ENCODE data around the gene GCKR.

The GCKR gene, protein sequence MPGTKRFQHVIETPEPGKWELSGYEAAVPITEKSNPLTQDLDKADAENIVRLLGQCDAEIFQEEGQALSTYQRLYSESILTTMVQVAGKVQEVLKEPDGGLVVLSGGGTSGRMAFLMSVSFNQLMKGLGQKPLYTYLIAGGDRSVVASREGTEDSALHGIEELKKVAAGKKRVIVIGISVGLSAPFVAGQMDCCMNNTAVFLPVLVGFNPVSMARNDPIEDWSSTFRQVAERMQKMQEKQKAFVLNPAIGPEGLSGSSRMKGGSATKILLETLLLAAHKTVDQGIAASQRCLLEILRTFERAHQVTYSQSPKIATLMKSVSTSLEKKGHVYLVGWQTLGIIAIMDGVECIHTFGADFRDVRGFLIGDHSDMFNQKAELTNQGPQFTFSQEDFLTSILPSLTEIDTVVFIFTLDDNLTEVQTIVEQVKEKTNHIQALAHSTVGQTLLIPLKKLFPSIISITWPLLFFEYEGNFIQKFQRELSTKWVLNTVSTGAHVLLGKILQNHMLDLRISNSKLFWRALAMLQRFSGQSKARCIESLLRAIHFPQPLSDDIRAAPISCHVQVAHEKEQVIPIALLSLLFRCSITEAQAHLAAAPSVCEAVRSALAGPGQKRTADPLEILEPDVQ

DNA sequence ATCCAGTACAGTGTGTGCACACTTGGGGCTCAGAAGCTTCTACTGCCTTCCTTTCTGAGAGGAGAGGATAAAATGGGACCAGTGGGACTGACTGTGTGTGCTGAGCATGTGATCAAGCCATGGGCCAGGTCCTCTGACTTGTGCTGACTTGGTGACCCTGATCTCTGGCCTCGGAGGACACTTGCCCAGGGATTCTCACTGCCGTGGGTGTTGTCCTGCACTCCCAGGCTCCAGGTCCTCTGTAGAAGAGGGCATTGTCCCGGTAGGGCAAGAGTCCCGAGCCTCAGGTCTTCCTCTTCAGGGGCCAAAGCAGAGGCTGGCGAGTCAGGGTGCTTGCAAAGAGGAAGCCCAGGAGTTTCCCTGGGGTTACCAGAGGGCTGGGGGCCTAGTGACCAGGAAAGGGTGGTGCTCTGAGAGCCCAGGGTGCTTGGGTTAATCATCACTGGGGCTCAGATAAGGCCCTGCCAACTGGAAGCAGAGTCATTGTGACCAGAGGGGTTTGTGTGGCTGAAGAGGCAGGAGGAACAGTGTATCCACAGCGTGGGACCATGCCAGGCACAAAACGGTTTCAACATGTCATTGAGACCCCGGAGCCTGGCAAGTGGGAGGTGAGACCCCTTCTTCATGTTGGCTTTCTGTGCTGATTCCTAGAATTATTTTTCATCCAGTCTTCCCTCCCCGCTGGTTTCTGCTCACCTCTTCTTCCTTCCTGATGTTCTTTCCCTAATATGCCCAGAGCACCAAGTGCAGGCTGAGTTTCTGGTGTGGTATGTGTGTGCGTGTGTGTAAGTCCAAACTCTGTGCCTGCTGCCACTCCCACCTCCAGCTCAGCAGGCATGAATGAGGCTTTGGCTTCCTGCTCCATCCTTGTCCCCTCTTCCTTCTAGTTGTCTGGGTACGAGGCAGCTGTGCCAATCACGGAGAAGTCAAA, at the start of gene GCKR:
Gene GCKR, plus strand, starts transcription at position 483 of the 931 bp plus-strand sequence. Its CDS starts 66 bp downstream, at position 549.
- DNase-seq = no peak

DNA sequence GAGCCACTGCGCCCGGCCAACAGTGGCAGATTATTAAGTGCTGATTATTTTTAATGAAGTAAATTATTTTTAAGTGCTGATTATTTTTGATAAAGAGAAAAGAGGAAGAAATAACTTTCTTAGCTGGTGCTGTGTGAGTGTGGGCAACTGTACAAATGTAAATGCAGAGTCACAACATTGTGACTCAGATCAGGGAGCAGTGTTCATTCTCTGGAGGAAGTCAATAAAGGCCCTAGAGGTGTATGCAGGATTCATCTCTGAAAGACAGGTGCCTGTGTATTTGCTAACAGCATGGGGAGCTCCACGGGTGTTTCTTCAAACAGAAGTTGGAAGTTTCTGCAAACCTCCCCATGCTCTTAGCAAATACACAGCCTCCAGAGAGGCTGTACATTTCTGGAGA, 48.3 kb upstream of the GCKR start:
- no peak for DNase-seq

- DNase-seq = no peak
Measured at GRCh38 chr2:27451095-27451494, 45.5 kb upstream of the GCKR start.

- DNase-seq = no peak
Measured at GRCh38 chr2:27453968-27454367, 42.7 kb upstream of the GCKR start.

DNA sequence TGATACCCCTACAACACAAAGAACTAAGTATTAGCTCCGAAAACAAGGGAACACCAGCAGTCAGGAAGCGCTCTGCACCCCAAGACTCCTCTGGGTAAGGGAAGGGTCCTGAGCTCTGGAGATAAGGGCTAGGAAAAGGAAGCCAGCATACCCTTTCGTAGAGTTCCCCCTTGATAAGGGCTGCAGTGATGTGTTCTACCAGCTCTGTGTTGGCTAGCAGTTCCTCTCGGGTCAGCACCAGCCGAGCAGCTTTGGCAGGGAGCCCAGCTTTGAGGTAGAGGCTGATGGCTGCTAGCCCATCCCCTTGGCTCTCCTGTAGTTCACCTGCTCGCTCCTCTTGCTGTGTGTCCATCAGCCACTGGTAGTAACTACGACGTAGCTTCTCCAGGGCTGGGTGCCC, 35.5 kb upstream of the GCKR start:
- no peak for DNase-seq

GRCh38 chr2:27464443-27464842, 32.2 kb upstream of the GCKR start:
- DNase-seq = no peak

DNA sequence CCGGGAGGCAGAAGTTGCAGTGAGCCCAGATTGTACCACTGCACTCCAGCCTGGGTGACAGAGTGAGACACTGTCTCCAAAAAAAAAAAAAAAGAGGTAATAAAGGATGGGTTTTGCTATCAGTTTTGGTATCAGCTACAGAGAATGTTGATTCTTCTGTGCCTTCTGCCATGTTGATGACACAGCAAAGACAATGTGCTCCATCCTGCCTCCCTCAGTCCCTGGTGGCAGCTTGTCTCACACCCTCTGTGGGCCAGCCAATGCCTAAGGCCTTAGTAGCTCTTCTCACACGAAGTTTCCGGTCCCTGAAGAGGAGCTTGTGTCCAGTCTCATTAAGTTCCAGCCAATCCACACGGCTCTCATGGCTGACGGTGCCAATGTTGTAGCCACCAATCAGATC, 24.7 kb upstream of the GCKR start:
- no peak for DNase-seq

GRCh38 chr2:27485496-27485895, 11.1 kb upstream of the GCKR start:
- DNase-seq = no peak

- DNase-seq = no peak
Measured at GRCh38 chr2:27489118-27489497, 7.5 kb upstream of the GCKR start.

GRCh38 chr2:27489498-27490397, 6.9 kb upstream of the GCKR start, which contains the start of gene IFT172:
Gene IFT172 (minus strand): TSS chr2:27489743. CDS start chr2:27489653, 90 bp downstream.
- peak; percentile 99 for DNase-seq

GRCh38 chr2:27492557-27492956, 4.1 kb upstream of the GCKR start:
- DNase-seq = no peak

DNA sequence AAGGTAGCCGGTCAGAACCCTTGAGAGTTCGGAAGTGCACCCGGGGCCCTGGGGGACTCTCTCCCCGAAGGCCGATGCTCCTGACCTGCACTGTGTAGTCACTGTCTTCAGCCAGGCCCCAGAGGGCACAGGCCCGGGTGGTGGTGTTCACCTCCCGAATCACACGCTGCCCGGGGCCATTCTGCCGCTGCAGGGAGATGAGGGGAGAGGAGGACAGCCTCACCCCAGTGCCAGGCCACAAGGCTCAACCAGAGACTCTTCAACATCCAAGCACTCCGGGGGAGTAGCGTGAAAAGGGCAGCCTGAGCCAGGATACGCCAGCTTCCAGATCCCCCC, 2.7 kb upstream of the GCKR start:
- DNase-seq = no peak

- DNase-seq = no peak
Measured at GRCh38 chr2:27494284-27494943, 2.2 kb upstream of the GCKR start.

DNA sequence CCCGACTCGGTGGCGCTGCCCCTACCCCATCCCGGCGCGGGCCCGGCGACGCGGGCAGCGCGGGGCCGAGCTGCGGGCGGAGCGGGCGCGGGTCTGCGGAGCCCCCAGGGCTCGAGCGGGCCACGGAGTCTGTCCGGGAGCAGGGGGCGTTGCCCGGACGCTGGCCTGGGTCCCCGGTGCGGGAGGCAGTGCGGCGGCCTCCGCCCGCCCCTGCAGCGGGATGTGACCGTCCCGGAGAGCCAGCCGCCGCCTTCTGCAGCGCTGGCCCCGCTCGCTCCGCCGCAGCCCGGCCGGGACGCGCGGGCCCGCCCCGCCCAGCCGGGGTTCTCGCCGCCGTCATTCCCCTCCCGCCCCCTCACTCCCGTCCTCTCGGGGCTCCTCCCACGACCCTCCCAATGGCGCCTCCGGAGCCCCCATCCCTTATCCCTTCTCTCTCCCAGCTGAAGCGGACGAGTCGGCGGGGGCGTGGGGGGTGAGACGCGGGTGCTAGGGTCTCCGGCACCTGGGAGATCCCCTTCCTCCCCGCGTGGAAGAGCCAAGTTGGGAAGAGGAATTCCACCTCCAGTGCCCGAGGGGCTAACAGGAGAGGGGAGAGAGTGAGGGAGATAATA, 1.6 kb upstream of the GCKR start, which contains the start of gene FNDC4:
Gene FNDC4, minus strand, starts transcription at position 257 of the 611 bp plus-strand sequence. CDS start 521 bp downstream, outside the sequence.
- DNase-seq = no peak

GRCh38 chr2:27495840-27496356, 741 bp upstream of the GCKR start:
- no peak for DNase-seq

DNA sequence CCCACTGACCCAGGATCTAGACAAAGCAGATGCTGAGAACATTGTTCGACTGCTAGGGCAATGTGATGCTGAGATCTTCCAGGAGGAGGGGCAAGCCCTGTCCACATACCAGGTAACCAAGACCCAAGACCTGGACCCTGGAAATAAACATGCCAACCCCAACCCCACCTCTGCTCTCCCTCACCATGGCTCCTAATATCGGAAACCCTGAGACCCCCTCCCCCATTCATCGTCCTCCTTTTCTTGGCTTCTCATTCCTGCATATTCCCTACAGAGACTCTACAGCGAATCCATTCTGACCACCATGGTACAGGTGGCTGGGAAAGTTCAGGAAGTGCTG, 619 bp downstream of the GCKR start:
- DNase-seq = no peak

DNA sequence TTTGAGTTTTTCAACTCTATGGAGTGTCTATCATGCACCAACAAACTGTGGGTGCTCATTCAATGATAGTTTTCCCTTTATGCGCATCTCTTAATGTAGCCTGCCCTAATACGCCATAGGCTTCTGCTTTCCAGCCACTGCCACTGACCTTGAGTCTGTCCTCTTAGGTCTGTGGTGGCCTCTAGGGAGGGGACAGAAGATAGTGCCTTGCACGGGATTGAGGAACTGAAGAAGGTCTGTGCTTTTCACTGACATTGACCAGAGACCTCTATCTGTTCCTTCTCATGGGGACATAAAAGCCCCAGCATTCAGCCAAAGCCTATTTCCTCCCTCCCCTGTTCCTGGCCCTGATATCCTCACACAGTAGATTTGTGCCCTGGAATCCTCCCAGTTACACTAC, 2.3 kb downstream of the GCKR start:
- no peak for DNase-seq

DNA sequence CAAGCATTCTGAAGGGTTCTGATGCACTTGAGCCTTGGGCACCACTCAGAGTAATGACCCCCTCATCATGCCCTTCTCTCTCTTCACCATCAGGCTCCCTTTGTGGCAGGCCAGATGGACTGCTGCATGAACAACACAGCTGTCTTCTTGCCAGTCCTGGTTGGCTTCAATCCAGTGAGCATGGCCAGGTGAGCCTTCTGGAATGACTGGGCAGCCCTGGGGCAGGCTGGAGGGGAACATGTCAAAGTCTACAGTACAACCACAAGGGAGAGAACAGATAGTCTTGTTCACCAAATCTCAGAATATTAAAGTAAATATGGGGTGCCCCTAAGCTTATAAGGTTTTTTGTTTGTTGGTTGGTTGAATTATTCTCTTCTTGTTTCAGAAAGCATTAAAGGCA, 4.4 kb downstream of the GCKR start:
- DNase-seq = no peak

DNA sequence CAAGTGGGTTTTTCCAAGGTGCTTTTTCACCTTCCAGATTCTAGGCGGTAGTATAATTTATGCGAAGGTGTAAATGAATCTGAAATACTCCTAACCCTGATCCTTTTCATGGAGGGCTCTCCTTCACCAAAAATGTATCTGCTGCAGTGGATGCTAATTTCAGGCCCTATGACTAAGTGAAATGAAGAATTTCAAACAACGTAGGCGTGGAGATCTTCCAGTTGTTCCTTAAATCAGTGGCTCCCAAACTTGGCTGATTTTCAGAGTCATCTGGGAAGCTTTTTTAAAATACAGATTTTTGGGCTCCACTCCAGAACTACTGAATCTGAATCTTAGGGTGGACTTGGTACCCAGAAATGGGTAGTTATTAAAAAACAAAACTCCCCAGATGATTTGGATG, 5.5 kb downstream of the GCKR start:
- no peak for DNase-seq

GRCh38 chr2:27506587-27506986, 9.9 kb downstream of the GCKR start:
- DNase-seq = no peak

DNA sequence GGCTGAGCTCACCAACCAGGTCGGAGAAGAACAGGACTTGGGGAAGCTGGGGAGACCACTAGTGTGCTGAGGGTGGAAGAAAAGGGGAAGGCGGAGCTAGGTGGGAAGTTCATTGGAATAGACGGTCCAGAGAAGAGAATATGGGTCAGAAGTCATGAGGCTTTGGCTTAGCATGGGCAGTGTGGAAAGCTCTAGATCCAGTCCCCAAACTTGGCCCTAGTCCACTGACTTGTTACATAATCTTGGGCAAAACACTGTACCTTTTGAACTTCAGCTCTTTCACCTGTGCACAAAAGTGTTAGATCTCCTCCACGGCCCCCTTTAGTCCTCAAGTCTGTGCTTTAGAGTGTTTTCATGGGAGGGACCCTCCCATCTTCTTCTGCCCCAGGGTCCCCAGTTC, 10.7 kb downstream of the GCKR start:
- no peak for DNase-seq
